ENCODE results near the gene PCDH12.

PCDH12 gene

DNA sequence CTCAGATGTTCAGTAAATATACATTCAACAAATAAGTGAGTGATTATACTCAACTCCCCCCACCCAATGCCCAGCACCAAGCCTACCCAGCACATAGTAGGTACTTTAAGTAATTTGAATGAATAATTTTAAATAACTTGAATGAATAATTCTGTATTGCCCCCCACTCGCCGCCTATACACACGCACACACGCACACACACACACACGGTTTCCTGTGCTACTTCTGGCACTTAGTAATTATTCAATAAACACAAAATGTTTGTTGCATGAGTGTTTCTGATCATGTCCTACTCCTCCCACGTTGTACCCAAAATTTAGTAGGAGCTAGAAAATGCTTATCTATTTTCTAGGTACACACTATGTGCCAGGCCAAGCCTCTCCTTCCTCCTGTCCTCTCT is 16.2 kb downstream of the PCDH12 start:
- H3K4me3 ChIP-seq (ENCODE audit: low read depth, low read length), result no peak overlapping the region
- peaks cover 22% of the 10 kb centered on the region for H3K36me3 ChIP-seq
- DNase-seq, result no peak
- no peaks in the 10 kb centered on the region for H3K27me3 ChIP-seq (ENCODE audit: insufficient read depth, low read depth, severe bottlenecking)
- TF ChIP-seq CTCF (IDR thresholded peaks at IDR 0.05; ENCODE audit: low read depth, low read length), result no peak
- H3K9me3 ChIP-seq (ENCODE audit: severe bottlenecking), result no peaks in the 10 kb centered on the region
- no peak overlapping the region for H3K27ac ChIP-seq

DNA sequence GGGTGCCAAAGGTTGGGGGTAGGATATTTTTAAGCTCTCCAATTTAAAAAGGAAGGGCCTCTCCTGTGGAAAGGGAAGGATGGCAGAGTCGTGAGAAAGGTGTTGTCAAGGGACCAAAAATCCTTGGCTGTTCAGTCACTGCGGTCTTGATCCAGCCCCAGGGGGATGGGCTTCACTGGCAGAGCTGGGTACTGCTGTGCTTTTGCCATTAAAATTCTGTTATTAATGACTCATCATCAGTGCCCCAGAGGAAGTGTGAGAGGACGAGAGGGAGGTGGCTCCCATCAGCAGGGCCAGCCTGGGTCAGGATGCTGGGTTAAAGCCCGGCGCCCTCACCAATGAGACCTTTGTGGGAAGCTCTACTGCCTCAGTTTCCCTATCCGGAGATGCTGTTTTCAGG is 16.7 kb downstream of the PCDH12 start:
- H3K27me3 ChIP-seq (ENCODE audit: insufficient read depth, low read depth, severe bottlenecking), result no peaks in the 10 kb centered on the region
- H3K27ac ChIP-seq, result no peak overlapping the region
- no peak for TF ChIP-seq CTCF (IDR thresholded peaks at IDR 0.05; ENCODE audit: low read depth, low read length)
- H3K36me3 ChIP-seq, result peaks cover 25% of the 10 kb centered on the region
- no peaks in the 10 kb centered on the region for H3K9me3 ChIP-seq (ENCODE audit: severe bottlenecking)
- H3K4me3 ChIP-seq (ENCODE audit: low read depth, low read length), result no peak overlapping the region
- DNase-seq, result no peak

GRCh38 chr5:141940695-141941271 is 17.2 kb downstream of the PCDH12 start:
- no peak overlapping the region for H3K27ac ChIP-seq
- no peak for DNase-seq

GRCh38 chr5:141935538-141935937 is 22.5 kb downstream of the PCDH12 start:
- no peak for DNase-seq
- Histone ChIP-seq H3K36me3 (peaks cover 72% of the 10 kb centered on the region), H3K27me3 (ENCODE audit: insufficient read depth, low read depth, severe bottlenecking) (no peaks in the 10 kb centered on the region), H3K4me3 (ENCODE audit: low read depth, low read length) (no peak overlapping the region), H3K27ac (no peak overlapping the region), H3K9me3 (ENCODE audit: severe bottlenecking) (no peaks in the 10 kb centered on the region)
- no peak for TF ChIP-seq CTCF (IDR thresholded peaks at IDR 0.05; ENCODE audit: low read depth, low read length)

More at GRCh38 chr5:141940695-141941271, 17.2 kb downstream of the PCDH12 start:
- TF ChIP-seq CTCF (IDR thresholded peaks at IDR 0.05; ENCODE audit: low read depth, low read length), result 0 out of 2 replicates have a peak, but pooled peaks have one; percentile 11
- no peaks in the 10 kb centered on the region for H3K9me3 ChIP-seq (ENCODE audit: severe bottlenecking)
- peaks cover 31% of the 10 kb centered on the region for H3K36me3 ChIP-seq
- no peaks in the 10 kb centered on the region for H3K27me3 ChIP-seq (ENCODE audit: insufficient read depth, low read depth, severe bottlenecking)
- H3K4me3 ChIP-seq (ENCODE audit: low read depth, low read length), result no peak overlapping the region

GRCh38 chr5:141934099-141934844 is 23.7 kb downstream of the PCDH12 start:
- Histone ChIP-seq H3K9me3 (ENCODE audit: severe bottlenecking) (no peaks in the 10 kb centered on the region), H3K27ac (no peak overlapping the region), H3K36me3 (peaks cover 81% of the 10 kb centered on the region), H3K4me3 (ENCODE audit: low read depth, low read length) (no peak overlapping the region), H3K27me3 (ENCODE audit: insufficient read depth, low read depth, severe bottlenecking) (no peaks in the 10 kb centered on the region)
- no peak for TF ChIP-seq CTCF (IDR thresholded peaks at IDR 0.05; ENCODE audit: low read depth, low read length)
- no peak for DNase-seq
